Esophagus muscularis mucosa (tissue), 3 donors: ENCODE measurements around the gene TRIM8.

Experiments used
- POLR2A ChIP-seq: fragments of 450-650 bp; IDR thresholded peaks from one replicate; pipeline ENCODE4 v1.6.1; 2017; ENCODE audit warnings: antibody characterized with exemption, moderate library complexity, mild to moderate bottlenecking, low read depth
- TF ChIP-seq, protein P1 (sequence below), 3 experiments: fragments of 200-600 bp in 2 of 3; fragments of 450-650 bp in 1 of 3; sonication (generic) in 2 of 3; IDR thresholded peaks; one replicate each; pipeline ENCODE4 v1.5.1; 2017 to 2019; ENCODE audit warnings: antibody characterized with exemption in 3 of 3, mild to moderate bottlenecking in 2 of 3, moderate library complexity in 1 of 3

DNA sequence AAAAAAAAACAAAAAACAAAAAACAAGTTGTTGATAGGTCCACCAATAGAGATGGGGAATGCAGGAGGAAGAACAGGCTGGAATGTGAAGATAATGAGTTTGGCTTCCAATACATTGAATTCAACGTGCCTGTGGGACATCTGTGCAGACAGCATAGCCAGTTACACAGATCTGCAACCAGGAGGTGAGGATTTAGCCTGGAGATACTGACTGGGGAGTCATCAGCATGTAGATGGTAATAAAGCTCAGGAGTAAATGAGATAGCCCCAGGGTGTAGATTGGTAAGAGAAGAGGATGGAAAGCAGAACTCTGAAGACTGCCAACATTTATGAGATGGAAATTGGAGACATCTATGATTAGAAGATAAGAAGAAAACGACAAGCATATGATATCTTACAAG is 4.7 kb upstream of the TRIM8 start:
- TF ChIP-seq POLR2A, result no peak
- TF ChIP-seq, protein P1, sequence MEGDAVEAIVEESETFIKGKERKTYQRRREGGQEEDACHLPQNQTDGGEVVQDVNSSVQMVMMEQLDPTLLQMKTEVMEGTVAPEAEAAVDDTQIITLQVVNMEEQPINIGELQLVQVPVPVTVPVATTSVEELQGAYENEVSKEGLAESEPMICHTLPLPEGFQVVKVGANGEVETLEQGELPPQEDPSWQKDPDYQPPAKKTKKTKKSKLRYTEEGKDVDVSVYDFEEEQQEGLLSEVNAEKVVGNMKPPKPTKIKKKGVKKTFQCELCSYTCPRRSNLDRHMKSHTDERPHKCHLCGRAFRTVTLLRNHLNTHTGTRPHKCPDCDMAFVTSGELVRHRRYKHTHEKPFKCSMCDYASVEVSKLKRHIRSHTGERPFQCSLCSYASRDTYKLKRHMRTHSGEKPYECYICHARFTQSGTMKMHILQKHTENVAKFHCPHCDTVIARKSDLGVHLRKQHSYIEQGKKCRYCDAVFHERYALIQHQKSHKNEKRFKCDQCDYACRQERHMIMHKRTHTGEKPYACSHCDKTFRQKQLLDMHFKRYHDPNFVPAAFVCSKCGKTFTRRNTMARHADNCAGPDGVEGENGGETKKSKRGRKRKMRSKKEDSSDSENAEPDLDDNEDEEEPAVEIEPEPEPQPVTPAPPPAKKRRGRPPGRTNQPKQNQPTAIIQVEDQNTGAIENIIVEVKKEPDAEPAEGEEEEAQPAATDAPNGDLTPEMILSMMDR (IDR thresholded peaks at IDR 0.05), result no peak
